Sigmoid colon (tissue), 7 donors: ENCODE measurements around the gene GRIN2A. TPM values are rescaled to one million over a fixed set of nuclear protein-coding genes. Genes with fewer than 3 reads are reported as not detected.

Experiments used
- DNase-seq: peaks from one replicate; pipeline ENCODE4 v3.0.0-alpha.2; 2019
- H3K27ac ChIP-seq, 4 donors: fragments of 200-600 bp; sonication (generic); one replicate each; pipeline ENCODE4 v1.5.1; 2016 to 2019; ENCODE audit warnings: mild to moderate bottlenecking in 1 of 4
- H3K27me3 ChIP-seq, 3 donors: fragments of 200-600 bp; sonication (generic); one replicate each; pipeline ENCODE4 v1.5.1; 2019; ENCODE audit warnings: mild to moderate bottlenecking in 1 of 3
- H3K36me3 ChIP-seq, 4 donors: fragments of 200-600 bp; sonication (generic); one replicate each; pipeline ENCODE4 v1.5.1; 2016 to 2019
- H3K4me1 ChIP-seq, 4 donors: fragments of 200-600 bp; sonication (generic); one replicate each; pipeline ENCODE4 v1.5.1; 2017 to 2019
- H3K4me3 ChIP-seq, 4 donors: fragments of 200-600 bp; sonication (generic); one replicate each; pipeline ENCODE4 v1.5.1; 2017 to 2019; ENCODE audit warnings: mild to moderate bottlenecking in 2 of 4, moderate library complexity in 1 of 4
- H3K9me3 ChIP-seq, 4 donors: fragments of 200-600 bp in 3 of 4; sonication (generic) in 3 of 4; one replicate each; pipeline versions ENCODE4 v1.5.1 to v1.6.1; 2013 to 2019
- EP300 ChIP-seq, 4 donors: sonication (generic); formaldehyde crosslinking; IDR thresholded peaks; one replicate each; pipeline ENCODE4 v1.6.1; 2017; ENCODE audit warnings: antibody characterized with exemption in 4 of 4
- POLR2A ChIP-seq, 2 donors: fragments of 450-650 bp; IDR thresholded peaks; one replicate each; pipeline ENCODE4 v1.6.1; 2016; ENCODE audit warnings: antibody characterized with exemption in 2 of 2, mild to moderate bottlenecking in 2 of 2, moderate library complexity in 2 of 2
- POLR2AphosphoS5 ChIP-seq, 4 donors: sonication (generic); formaldehyde crosslinking; IDR thresholded peaks; one replicate each; pipeline ENCODE4 v1.6.1; 2017; ENCODE audit warnings: antibody characterized with exemption in 4 of 4
- WGBS, 2 donors: extraction: QIAGEN DNeasy Blood & Tissue Kit; methylation state at CpG; one replicate each; pipeline ENCODE4 v1.1.7; 2013; 5-methylcytosine and 5-hydroxymethylcytosine counted together
- intact Hi-C: fragments of 100-400 bp; cut with DNase I; formaldehyde crosslinking; loops from one replicate; pipeline ENCODE4 v1.15.1; 2023
- polyA plus RNA-seq, 3 donors: library from polyadenylated mRNA; stranded (reverse); fragments of 200-250 nt; gene quantifications; one replicate each; pipeline ENCODE4 v1.2.3, GENCODE V29; 2013
- total RNA-seq, 4 donors: library from RNA; depleted of rRNA; stranded (reverse); fragments of >200 nt; gene quantifications; one replicate each; pipeline ENCODE4 v1.1.0, GENCODE V29; 2016
- TF ChIP-seq, protein P1 (sequence below), 4 experiments: fragments of 450-650 bp in 3 of 4; fragments of 200-600 bp in 1 of 4; IDR thresholded peaks; one replicate each; pipeline ENCODE4 v1.5.1; 2016 to 2019; ENCODE audit warnings: antibody characterized with exemption in 4 of 4, mild to moderate bottlenecking in 3 of 4, moderate library complexity in 2 of 4
- donor health status: healthy with polysubstance abuse.
- donor health status: Bipolar disorder and iron deficiency.
- donor health status: healthy.

The GRIN2A gene
- total and polyA plus RNA-seq, 7 donors = under 0.01 to 0.36 (median 0.09) TPM

DNA sequence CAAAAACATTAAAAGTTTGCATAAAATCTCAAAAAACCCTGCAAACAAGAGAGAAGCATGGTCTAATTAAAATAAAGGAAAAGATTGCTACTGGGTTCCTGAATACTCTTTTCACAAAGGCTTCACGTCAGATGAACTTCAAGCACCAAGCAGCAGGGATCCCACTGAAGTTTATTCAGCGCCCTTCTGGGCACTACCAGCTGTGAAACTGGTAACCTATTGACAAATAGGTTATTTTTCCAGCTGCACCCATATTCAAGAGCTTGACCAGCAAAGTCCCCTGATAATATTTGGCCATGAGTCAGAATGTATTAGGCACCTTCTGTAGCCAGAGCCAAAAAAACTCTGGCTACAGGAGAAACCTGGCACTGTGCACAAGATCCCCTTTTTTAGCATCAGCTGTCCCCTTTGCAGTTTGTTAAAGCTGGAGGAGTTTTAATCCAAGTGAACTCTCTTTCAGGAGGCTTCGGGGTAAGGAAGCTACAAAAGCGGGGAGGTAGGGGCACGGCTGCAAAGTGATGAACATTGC, 60.3 kb downstream of the GRIN2A start:
- H3K36me3 ChIP-seq = no peaks in the 10 kb centered on the region
- peaks cover 0 to 26% (median 18%) of the 10 kb centered on the region in 4 donors for H3K4me1 ChIP-seq
- H3K27ac ChIP-seq = peak overlapping the region in 3 of 4 donors; percentile 29 to 31 (median 30)
- DNase-seq = no peak
- WGBS, 2 donors = 34 to 61% methylated on average over 5 of the region's 5 CpGs
- intact Hi-C loops = no loop called here
- H3K4me3 ChIP-seq = no peak overlapping the region
- no peaks in the 10 kb centered on the region for H3K9me3 ChIP-seq
- no peaks in the 10 kb centered on the region for H3K27me3 ChIP-seq
- TF ChIP-seq POLR2AphosphoS5 (IDR thresholded peaks at IDR 0.05) (no peak), EP300 (IDR thresholded peaks at IDR 0.05) (no peak), POLR2A (IDR thresholded peaks at IDR 0.05) (no peak)
- TF ChIP-seq, protein P1, sequence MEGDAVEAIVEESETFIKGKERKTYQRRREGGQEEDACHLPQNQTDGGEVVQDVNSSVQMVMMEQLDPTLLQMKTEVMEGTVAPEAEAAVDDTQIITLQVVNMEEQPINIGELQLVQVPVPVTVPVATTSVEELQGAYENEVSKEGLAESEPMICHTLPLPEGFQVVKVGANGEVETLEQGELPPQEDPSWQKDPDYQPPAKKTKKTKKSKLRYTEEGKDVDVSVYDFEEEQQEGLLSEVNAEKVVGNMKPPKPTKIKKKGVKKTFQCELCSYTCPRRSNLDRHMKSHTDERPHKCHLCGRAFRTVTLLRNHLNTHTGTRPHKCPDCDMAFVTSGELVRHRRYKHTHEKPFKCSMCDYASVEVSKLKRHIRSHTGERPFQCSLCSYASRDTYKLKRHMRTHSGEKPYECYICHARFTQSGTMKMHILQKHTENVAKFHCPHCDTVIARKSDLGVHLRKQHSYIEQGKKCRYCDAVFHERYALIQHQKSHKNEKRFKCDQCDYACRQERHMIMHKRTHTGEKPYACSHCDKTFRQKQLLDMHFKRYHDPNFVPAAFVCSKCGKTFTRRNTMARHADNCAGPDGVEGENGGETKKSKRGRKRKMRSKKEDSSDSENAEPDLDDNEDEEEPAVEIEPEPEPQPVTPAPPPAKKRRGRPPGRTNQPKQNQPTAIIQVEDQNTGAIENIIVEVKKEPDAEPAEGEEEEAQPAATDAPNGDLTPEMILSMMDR (IDR thresholded peaks at IDR 0.05) = no peak

- H3K27me3 ChIP-seq = no peaks in the 10 kb centered on the region
- H3K4me1 ChIP-seq = peaks cover 0 to 22% (median 18%) of the 10 kb centered on the region in 4 donors
- no peak for DNase-seq
- TF ChIP-seq POLR2A (IDR thresholded peaks at IDR 0.05) (no peak), EP300 (IDR thresholded peaks at IDR 0.05) (no peak), POLR2AphosphoS5 (IDR thresholded peaks at IDR 0.05) (no peak)
- TF ChIP-seq, protein P1 (IDR thresholded peaks at IDR 0.05) = no peak
- 23 to 45% methylated on average over 2 of the region's 2 CpGs for WGBS, 2 donors
- H3K9me3 ChIP-seq = no peaks in the 10 kb centered on the region
- H3K36me3 ChIP-seq = no peaks in the 10 kb centered on the region
- intact Hi-C loops = no loop called here
- H3K4me3 ChIP-seq = no peak overlapping the region
- H3K27ac ChIP-seq = peak overlapping the region in 2 of 4 donors; percentile 30 to 31
Measured at GRCh38 chr16:10121491-10121890, 60.7 kb downstream of the GRIN2A start.

DNA sequence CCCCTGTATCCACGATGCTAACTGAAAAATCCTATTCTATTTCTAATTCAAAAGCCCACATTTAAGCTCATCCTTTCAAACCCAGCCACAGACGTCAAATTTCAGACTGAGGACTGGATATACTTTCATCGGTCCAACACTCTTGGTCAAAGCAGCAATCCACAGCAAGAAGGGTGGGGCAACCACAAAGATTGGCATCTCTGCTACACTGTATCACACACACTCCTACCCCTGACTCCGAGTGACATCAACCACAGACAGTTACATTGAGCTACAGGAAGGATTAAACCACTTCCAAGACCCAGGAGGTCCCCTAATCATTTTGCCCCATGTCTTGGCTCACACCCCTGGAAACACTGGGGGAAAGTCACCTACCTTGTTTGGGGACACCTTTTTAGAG, 61.3 kb downstream of the GRIN2A start:
- intact Hi-C loops = no loop called here
- 73 to 82% methylated on average over 4 of the region's 4 CpGs for WGBS, 2 donors
- no peak for DNase-seq
- no peaks in the 10 kb centered on the region for H3K36me3 ChIP-seq
- TF ChIP-seq, protein P1 (IDR thresholded peaks at IDR 0.05) = no peak
- TF ChIP-seq POLR2AphosphoS5 (IDR thresholded peaks at IDR 0.05) (no peak), EP300 (IDR thresholded peaks at IDR 0.05) (no peak)
- no peaks in the 10 kb centered on the region for H3K27me3 ChIP-seq
- peaks cover 0 to 22% (median 18%) of the 10 kb centered on the region in 4 donors for H3K4me1 ChIP-seq
- H3K27ac ChIP-seq = peak overlapping the region in 2 of 4 donors; percentile 7 to 31
- H3K9me3 ChIP-seq = no peaks in the 10 kb centered on the region
- H3K4me3 ChIP-seq = no peak overlapping the region

DNA sequence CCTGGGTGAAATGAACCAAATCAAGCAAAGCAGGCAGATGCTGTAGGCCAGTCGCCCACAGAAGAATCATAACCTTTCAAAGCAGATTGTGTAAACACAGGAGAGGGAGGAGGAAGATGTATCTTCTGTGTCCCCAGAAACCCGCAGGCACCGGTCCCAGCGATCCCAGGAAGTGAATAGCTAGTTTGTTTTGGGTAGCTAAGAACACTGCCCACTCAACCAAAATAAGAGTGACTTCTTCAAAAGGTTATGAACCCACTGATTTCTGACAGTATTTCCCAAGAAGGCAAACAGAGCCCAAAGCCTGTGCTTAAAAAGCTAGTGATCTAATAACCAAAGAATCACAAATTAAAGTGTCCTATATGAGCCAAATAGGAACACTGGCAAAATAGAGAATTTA, 67.8 kb downstream of the GRIN2A start:
- DNase-seq = no peak

More for the DNA sequence above, 67.8 kb downstream of the GRIN2A start:
- Histone ChIP-seq H3K4me1 (peaks cover 0 to 24% (median 14%) of the 10 kb centered on the region in 4 donors), H3K36me3 (no peaks in the 10 kb centered on the region), H3K9me3 (no peaks in the 10 kb centered on the region), H3K27ac (peak overlapping the region in 3 of 4 donors; percentile 42 to 58 (median 46)), H3K27me3 (no peaks in the 10 kb centered on the region), H3K4me3 (no peak overlapping the region)
- TF ChIP-seq, protein P1 (IDR thresholded peaks at IDR 0.05) = no peak
- no peak for TF ChIP-seq POLR2A (IDR thresholded peaks at IDR 0.05)
- peak in 2 of 4 donors; percentile 18 to 43 for TF ChIP-seq POLR2AphosphoS5 (IDR thresholded peaks at IDR 0.05)
- intact Hi-C loops = no loop called here
- WGBS, 2 donors = 35 to 46% methylated on average over 4 of the region's 4 CpGs
